Astrocyte of the spinal cord (primary cell): ENCODE measurements around the gene NREP.

ENCODE experiments used
- DNase-seq: peaks from one replicate; pipeline ENCODE4 v3.0.0; 2011; ENCODE audit warnings: low read depth, low spot score
- H3K4me3 ChIP-seq: 2 replicates; pipeline ENCODE4 v1.5.1; 2011; ENCODE audit warnings: low read depth, mild to moderate bottlenecking, low read length, moderate library complexity
- CTCF ChIP-seq: IDR thresholded peaks from 2 replicates; pipeline ENCODE4 v1.5.1; 2012; ENCODE audit warnings: low read depth, mild to moderate bottlenecking, low read length, inconsistent platforms
- in situ Hi-C: cut with HindIII; loops from 2 replicates; pipeline ENCODE4 v1.10.0; 2017; ENCODE audit warnings: low sequenced_read_pairs

Gene NREP

GRCh38 chr5:111772456-111773122 lies 15.6 kb upstream of the NREP start:
- H3K4me3 ChIP-seq = no peak overlapping the region
- in situ Hi-C loops = no loop called here
- no peak for TF ChIP-seq CTCF
- no peak for DNase-seq

- no peak for TF ChIP-seq CTCF
- DNase-seq = no peak
- in situ Hi-C loops = no loop called here
- no peak overlapping the region for H3K4me3 ChIP-seq
Observed at GRCh38 chr5:111769541-111769940, 12.5 kb upstream of the NREP start.

- no peak for TF ChIP-seq CTCF
- no peak overlapping the region for H3K4me3 ChIP-seq
- no peak for DNase-seq
- in situ Hi-C loops = no loop called here
Observed at GRCh38 chr5:111765613-111766571, 8.9 kb upstream of the NREP start.

GRCh38 chr5:111764019-111764418 lies 7.0 kb upstream of the NREP start:
- H3K4me3 ChIP-seq = no peak overlapping the region
- DNase-seq = no peak
- no peak for TF ChIP-seq CTCF
- in situ Hi-C loops = no loop called here

GRCh38 chr5:111762895-111763294 lies 5.9 kb upstream of the NREP start:
- no peak for TF ChIP-seq CTCF
- in situ Hi-C loops = no loop called here
- no peak overlapping the region for H3K4me3 ChIP-seq
- DNase-seq = peak; percentile 86

- TF ChIP-seq CTCF = no peak
- no peak for DNase-seq
- peak overlapping the region; percentile 42 for H3K4me3 ChIP-seq
- in situ Hi-C loops = no loop called here
Observed at GRCh38 chr5:111758284-111758628, 1.3 kb upstream of the NREP start.
